Measurements from ENCODE around the gene AP1G1.

The AP1G1 gene

GRCh38 chr16:71754108-71754507, 54.5 kb downstream of the AP1G1 start:
- no peak for DNase-seq

DNA sequence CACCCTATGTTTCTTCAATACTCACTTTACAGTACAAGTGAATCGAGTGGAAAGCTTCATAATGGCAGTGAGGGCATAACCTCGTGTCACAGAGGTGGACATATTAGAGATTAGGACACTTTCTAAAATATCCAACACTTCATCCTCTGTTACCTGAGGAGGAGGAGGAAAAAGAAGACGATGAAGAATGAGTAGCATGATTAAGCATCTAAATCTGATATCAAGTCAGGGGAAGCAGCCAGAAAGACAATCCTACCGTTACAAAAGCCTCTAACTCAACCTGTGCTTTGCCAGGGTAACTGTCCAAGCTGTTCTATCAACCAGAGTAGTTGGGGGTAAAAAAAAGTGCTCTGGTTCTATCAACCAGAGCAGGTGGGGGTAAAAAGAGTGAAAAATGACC, 60.4 kb downstream of the AP1G1 start:
- no peak for DNase-seq

GRCh38 chr16:71746442-71747046, 62.1 kb downstream of the AP1G1 start:
- no peak for DNase-seq

- DNase-seq = no peak
These were observed 69.8 kb downstream of the AP1G1 start for GRCh38 chr16:71738855-71739254.

DNA sequence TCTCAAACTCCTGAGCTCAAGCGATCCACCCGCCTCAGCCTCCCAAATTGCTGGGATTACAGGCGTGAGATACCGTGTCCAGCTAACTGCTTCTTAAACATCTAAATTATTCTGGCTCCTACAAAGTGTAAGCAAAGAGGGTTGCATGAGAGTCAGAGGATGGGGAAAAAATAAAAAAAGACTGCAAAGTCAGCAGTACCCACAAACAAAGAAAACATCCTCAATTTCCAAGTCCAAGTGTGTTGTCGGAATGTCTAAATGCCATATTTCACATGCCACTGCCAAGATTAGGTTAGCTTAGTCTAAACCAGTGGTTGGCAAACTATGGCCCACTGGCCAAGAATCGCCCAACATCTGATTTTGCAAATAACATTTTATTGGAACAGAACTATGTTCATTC, 71.1 kb downstream of the AP1G1 start:
- no peak for DNase-seq

GRCh38 chr16:71734511-71734910, 74.1 kb downstream of the AP1G1 start:
- no peak for DNase-seq

DNA sequence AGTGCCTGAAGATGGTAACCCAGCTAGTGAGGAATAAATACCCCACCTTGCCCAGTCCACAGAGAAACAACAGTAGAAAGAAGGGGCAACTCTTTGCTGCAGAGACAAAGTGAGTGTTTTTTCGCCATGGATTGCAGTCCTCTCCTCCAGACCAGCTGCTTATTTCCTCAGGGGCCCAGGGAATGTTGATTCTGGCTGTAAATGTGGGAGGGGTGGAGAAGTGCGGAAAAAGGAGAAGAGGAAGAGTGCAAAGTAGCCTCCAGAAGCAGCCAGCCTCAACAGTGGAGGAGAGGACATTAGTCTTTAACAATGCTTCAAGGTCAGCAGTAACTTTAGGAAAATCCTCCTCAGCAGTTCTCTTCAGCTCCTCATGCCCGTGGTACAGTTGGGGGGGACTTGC, 76.0 kb downstream of the AP1G1 start:
- DNase-seq = no peak

- DNase-seq = no peak
These were observed 80.9 kb downstream of the AP1G1 start for GRCh38 chr16:71727551-71728324.

DNA sequence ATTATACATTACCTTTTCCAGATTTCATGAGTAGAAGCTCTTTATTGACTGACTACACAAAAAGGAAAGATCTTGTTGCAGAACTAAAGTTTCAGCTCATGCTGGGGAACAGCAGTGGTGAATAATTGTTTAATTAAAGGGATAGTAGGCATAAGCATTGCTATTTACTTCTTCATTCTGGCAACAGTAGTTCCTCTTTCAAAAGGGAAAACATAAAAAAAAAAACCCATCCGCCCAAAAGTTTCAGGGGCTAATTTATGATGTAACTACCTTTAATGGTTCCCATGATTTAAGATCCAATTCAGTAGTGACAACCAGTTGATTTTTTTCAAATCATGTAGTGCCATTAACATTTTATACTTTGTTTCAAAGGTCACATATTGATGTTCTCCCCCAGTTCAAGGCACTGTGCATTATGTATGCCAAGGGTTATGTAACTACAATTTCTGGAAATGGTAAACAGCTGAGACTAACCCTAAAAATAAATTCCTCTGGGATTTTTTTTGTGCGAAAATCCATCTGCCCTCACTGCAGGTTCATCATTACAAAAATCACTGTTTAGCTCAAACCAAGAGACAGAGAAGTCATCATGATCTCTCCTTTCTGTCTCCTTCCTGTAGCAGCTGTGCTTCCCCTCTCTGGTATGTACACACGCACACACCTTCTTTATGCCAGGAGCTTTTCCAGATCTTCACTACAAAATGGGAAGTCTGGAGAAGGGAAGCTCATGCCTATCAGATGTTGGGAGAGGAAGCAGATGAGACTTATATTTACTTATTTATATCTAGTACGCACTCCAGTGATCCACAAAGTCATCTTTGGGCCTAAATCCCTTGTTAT, 81.9 kb downstream of the AP1G1 start:
- DNase-seq = no peak

- DNase-seq = no peak
These were observed 84.3 kb downstream of the AP1G1 start, which contains the start of gene PHLPP2 for GRCh38 chr16:71724320-71724751. TSS of gene PHLPP2 (minus strand) at chr16:71724701. CDS start at chr16:71714795, 9,906 bp downstream.

- DNase-seq = peak; percentile 81 to 83
These were observed 84.9 kb downstream of the AP1G1 start for GRCh38 chr16:71723537-71724319.

GRCh38 chr16:71722801-71723536, 85.7 kb downstream of the AP1G1 start:
- peak; percentile 69 to 70 for DNase-seq

- DNase-seq = no peak
These were observed 87.4 kb downstream of the AP1G1 start for GRCh38 chr16:71721066-71721740.

DNA sequence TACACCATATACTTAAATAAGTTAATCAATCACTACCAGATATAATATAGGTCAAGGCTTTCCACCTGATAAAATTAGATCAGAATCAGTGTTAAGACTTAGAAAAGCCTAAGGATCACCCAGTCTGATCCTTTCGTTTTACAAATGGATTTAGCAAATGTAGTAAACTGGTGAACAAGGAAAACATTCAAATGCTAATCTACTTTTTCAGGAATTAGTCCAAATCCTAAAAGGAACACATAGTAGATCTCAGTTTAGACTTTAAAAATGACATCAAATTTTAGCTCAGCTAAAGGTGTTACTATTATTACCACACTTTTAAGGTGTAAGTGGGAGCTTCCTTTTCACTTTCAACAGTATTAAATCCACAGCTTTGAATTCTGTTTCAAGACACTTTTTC, 96.1 kb downstream of the AP1G1 start:
- DNase-seq = no peak

DNA sequence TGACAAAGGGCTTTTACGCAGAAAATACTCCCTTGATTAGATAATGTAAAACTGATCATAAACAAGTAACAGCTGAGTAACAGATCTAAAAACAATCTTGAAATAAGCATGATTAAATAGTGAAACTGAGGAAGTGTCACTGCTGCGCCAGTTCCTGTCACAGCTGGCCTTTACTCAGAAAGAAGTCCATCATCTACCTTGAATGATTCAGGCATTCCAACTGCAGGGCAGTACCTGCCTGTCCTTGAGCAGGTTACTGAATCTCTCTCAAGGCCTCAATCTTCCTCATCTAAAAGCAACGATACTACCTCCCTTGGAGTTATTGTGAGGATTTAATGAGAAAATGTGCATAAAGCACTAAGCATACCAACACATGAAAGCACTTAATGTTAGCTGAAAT, 96.8 kb downstream of the AP1G1 start:
- no peak for DNase-seq

- no peak for DNase-seq
These were observed 99.3 kb downstream of the AP1G1 start for GRCh38 chr16:71709229-71709781.

DNA sequence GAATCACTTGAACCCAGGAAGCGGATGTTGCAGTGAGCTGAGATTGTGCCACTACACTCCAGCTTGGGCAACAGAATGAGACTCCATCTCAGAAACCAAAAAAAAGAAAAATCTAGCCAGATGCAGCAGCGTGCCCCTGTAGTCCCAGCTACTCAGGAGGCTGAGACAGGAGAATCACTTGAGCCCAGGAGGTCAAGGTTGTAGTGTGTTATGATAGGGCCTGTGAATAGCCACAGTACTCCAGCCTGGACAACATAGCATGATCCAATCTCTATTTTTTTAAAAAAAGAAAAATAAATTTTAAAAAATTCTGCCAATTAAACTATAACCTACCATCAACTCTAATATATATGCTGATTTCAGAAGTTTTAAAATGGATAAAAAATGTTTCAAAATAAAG, 99.9 kb downstream of the AP1G1 start:
- no peak for DNase-seq

- no peak for DNase-seq
These were observed 101.4 kb downstream of the AP1G1 start for GRCh38 chr16:71707199-71707598.

DNA sequence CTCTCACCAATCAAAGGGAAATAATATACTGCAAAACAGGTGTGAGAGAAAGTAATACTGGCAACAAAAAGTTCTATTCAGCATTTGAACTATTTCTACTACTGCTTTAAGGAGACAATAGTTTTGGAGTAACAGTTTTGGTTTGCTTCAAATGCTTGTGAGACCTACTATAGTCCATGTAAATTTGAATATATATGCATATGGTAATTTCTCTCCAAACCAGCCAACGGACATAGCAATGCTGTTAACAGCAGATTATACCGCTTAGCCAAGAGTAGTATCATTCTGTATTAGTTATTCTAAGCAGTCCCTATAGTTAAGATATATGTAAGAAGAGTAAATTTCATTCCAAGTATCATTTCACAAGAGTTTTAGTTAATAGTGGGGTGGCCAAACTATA, 102.6 kb downstream of the AP1G1 start:
- no peak for DNase-seq

- no peak for DNase-seq
These were observed 105.3 kb downstream of the AP1G1 start for GRCh38 chr16:71703333-71703732.

DNA sequence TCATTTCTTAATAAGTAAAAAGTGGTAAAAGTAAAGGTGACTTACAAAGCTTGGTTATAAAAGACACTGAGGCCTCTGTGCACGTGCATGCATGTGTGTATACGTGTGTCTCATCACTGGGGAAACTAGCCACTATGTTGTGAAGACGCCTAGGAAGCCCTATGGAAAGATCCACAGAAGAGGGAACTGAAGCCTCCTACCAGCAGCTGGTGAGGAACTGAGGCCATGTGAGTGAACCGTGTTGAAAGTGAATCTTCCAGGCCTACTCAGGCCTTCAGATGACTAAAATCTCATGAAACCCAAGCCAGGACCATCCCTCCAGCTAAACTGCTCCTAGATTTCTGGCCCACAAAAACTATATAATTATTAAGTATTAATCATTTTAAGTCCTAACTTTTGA, 107.8 kb downstream of the AP1G1 start:
- DNase-seq = no peak

Data from stimulated activated CD4-positive, alpha-beta T cell treated with anti-CD3 and anti-CD28 coated beads, Interleukin-2, amount 100 ng/mL, for 24 hours (primary cell).